PC-9 (cell line): ENCODE data around the gene SLC35E4.

Source experiments
- CTCF ChIP-seq: fragments of 200-600 bp; sonication (generic); conservative IDR thresholded peaks from 2 replicates; pipeline ENCODE4 v1.6.1; 2017; ENCODE audit warnings: mixed run types, antibody characterized with exemption, mild to moderate bottlenecking, moderate library complexity
- EZH2 ChIP-seq: fragments of 200-600 bp; sonication (generic); IDR thresholded peaks from 2 replicates; pipeline ENCODE4 v1.8.0; 2017; ENCODE audit warnings: antibody characterized with exemption, low read depth

- TF ChIP-seq CTCF (no peak), EZH2 (no peak)
Measured at GRCh38 chr22:30675436-30675835, 39.9 kb downstream of the SLC35E4 start.
